ENCODE data around the gene GALNT2.

DNA sequence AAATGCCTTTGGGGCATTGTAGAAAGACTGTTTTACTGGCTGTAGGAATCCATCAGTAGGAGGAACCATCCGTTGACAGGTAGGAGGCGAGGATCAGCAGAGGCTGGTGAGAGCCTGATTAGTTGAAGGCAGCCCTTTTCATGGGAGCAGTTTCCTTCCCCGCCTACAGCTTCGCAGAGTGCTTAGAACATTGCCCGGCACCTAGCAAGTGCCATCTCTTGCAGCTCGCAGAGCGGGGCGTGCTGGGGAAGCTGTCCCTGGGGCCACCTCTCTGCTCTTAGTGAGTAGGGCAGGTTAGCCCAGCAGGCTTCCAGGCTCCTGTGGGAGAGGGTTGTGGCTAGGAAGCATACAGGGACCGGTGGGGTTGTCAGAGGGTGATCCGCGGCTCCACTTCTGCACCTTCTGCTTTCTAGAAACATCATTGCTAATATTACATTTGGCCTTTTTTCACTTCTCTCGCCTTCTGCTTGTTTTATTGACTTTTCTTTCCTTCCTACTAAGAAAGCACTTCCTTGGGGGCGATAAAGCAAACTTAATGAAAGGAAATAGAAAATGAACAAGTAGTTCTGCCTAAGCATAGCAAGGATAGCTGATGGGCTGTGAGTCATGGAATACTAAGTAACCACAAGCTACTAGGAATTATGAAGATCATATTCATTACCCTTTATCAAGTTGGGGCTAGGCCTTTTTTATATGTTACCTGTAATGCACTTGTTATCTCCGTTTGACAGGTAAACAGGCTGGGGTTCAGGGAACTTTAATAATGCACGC lies 176.7 kb downstream of the GALNT2 start:
- TF ChIP-seq, protein P1, sequence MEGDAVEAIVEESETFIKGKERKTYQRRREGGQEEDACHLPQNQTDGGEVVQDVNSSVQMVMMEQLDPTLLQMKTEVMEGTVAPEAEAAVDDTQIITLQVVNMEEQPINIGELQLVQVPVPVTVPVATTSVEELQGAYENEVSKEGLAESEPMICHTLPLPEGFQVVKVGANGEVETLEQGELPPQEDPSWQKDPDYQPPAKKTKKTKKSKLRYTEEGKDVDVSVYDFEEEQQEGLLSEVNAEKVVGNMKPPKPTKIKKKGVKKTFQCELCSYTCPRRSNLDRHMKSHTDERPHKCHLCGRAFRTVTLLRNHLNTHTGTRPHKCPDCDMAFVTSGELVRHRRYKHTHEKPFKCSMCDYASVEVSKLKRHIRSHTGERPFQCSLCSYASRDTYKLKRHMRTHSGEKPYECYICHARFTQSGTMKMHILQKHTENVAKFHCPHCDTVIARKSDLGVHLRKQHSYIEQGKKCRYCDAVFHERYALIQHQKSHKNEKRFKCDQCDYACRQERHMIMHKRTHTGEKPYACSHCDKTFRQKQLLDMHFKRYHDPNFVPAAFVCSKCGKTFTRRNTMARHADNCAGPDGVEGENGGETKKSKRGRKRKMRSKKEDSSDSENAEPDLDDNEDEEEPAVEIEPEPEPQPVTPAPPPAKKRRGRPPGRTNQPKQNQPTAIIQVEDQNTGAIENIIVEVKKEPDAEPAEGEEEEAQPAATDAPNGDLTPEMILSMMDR (IDR thresholded peaks at IDR 0.05), result no peak
- no peak for TF ChIP-seq ZFX (IDR thresholded peaks at IDR 0.05; ENCODE audit: borderline replicate concordance)
